22Rv1 (cell line): ENCODE results near the gene ASB2.

ENCODE experiments used
- H3K27ac ChIP-seq: fragments of 450-650 bp; 2 replicates; pipeline ENCODE4 v1.5.1; 2017
- CTCF ChIP-seq: fragments of 450-650 bp; IDR thresholded peaks from 2 replicates; pipeline ENCODE4 v1.5.1; 2017; ENCODE audit warnings: mild to moderate bottlenecking
- ZFX ChIP-seq: fragments of 450-650 bp; IDR thresholded peaks from 2 replicates; pipeline ENCODE4 v1.6.1; 2017; ENCODE audit warnings: antibody characterized with exemption, borderline replicate concordance

ASB2 gene

GRCh38 chr14:94020267-94020666, 43.9 kb upstream of the ASB2 start:
- H3K27ac ChIP-seq = no peak overlapping the region
- no peak for TF ChIP-seq ZFX

- H3K27ac ChIP-seq = no peak overlapping the region
- TF ChIP-seq ZFX (no peak), CTCF (no peak)
Measured at GRCh38 chr14:94019329-94019728, 43.0 kb upstream of the ASB2 start.

GRCh38 chr14:94018308-94018707, 41.9 kb upstream of the ASB2 start:
- H3K27ac ChIP-seq = no peak overlapping the region
- no peak for TF ChIP-seq ZFX
- TF ChIP-seq CTCF = no peak

GRCh38 chr14:94016446-94016976, 40.1 kb upstream of the ASB2 start:
- H3K27ac ChIP-seq = no peak overlapping the region
- TF ChIP-seq ZFX = no peak
- no peak for TF ChIP-seq CTCF

- TF ChIP-seq ZFX (no peak), CTCF (no peak)
- no peak overlapping the region for H3K27ac ChIP-seq
Measured at GRCh38 chr14:94015223-94015622, 38.9 kb upstream of the ASB2 start.

GRCh38 chr14:94014382-94014781, 38.0 kb upstream of the ASB2 start:
- H3K27ac ChIP-seq = no peak overlapping the region
- no peak for TF ChIP-seq ZFX
- no peak for TF ChIP-seq CTCF

- no peak overlapping the region for H3K27ac ChIP-seq
- no peak for TF ChIP-seq CTCF
- TF ChIP-seq ZFX = no peak
Measured at GRCh38 chr14:94011795-94012194, 35.4 kb upstream of the ASB2 start.

- TF ChIP-seq ZFX = no peak
- TF ChIP-seq CTCF = no peak
Measured at GRCh38 chr14:94010625-94011024, 34.3 kb upstream of the ASB2 start.

More at GRCh38 chr14:94010625-94011024, 34.3 kb upstream of the ASB2 start:
- H3K27ac ChIP-seq = no peak overlapping the region
